K562 (cell line): ENCODE results near the gene TMEM19. TPM values are rescaled to one million over a fixed set of nuclear protein-coding genes. Genes with fewer than 3 reads are reported as not detected.

Source experiments
- ATF6 ChIP-seq: sonication (generic); formaldehyde crosslinking; IDR thresholded peaks from 2 replicates; pipeline ENCODE4 v1.4.0; 2020; ENCODE audit warnings: mild to moderate bottlenecking, missing genetic modification reagents
- CC2D1A ChIP-seq: fragments of 450-650 bp; IDR thresholded peaks from 2 replicates; pipeline ENCODE4 v1.6.1; 2017; ENCODE audit warnings: mild to moderate bottlenecking
- CREM ChIP-seq: IDR thresholded peaks from 2 replicates; pipeline ENCODE4 v1.6.1; 2014; ENCODE audit warnings: antibody characterized with exemption, low read depth
- CSDE1 ChIP-seq, 2 experiments: fragments of 450-650 bp; IDR thresholded peaks; 2 replicates each; pipeline ENCODE4 v1.6.1; 2016; ENCODE audit warnings: mild to moderate bottlenecking in 1 of 2
- E2F4 ChIP-seq: sonication (generic); formaldehyde crosslinking; IDR thresholded peaks from 2 replicates; pipeline ENCODE4 v1.8.0; 2022; ENCODE audit warnings: mild to moderate bottlenecking, low read depth, missing genetic modification reagents
- FOXP1 ChIP-seq: sonication (generic); formaldehyde crosslinking; IDR thresholded peaks from 2 replicates; pipeline ENCODE4 v1.8.0; 2022; ENCODE audit warnings: mild to moderate bottlenecking, missing genetic modification reagents
- FUS ChIP-seq: fragments of 200-400 bp; formaldehyde crosslinking; optimal IDR thresholded peaks from 2 replicates; pipeline ENCODE3; 2017; ENCODE audit warnings: low read depth, low read length
- HDAC2 ChIP-seq: fragments of 450-650 bp; IDR thresholded peaks from 2 replicates; pipeline ENCODE4 v1.6.1; 2016; ENCODE audit warnings: mild to moderate bottlenecking
- HMGXB4 ChIP-seq: sonication (generic); formaldehyde crosslinking; IDR thresholded peaks from 2 replicates; pipeline ENCODE4 v1.8.1; 2023; ENCODE audit warnings: mild to moderate bottlenecking, missing genetic modification reagents
- IRF1 ChIP-seq: sonication (generic); formaldehyde crosslinking; IDR thresholded peaks from 2 replicates; pipeline ENCODE4 v1.8.0; 2022; ENCODE audit warnings: missing genetic modification reagents, mild to moderate bottlenecking, borderline replicate concordance
- KDM1A ChIP-seq, 2 experiments: fragments of 450-650 bp; IDR thresholded peaks; 2 replicates each; pipeline ENCODE4 v1.6.1; 2016; ENCODE audit warnings: mild to moderate bottlenecking in 2 of 2
- MAFK ChIP-seq: IDR thresholded peaks from 2 replicates; pipeline ENCODE4 v1.6.1; 2011; ENCODE audit warnings: low read length, improper control_type of control experiment
- NFYB ChIP-seq: IDR thresholded peaks from 2 replicates; pipeline ENCODE4 v1.6.1; 2011; ENCODE audit warnings: mild to moderate bottlenecking, moderate library complexity; ENCODE audit not compliant: insufficient read length; ENCODE audit errors: extremely low read depth
- NR3C1 ChIP-seq: sonication (generic); formaldehyde crosslinking; IDR thresholded peaks from 2 replicates; pipeline ENCODE4 v1.8.1; 2022; ENCODE audit warnings: missing genetic modification reagents
- PHF8 ChIP-seq: fragments of 200-600 bp; sonication (generic); IDR thresholded peaks from 2 replicates; pipeline ENCODE4 v1.6.1; 2012; ENCODE audit warnings: mixed run types, mild to moderate bottlenecking, inconsistent platforms, low read length, moderate library complexity, borderline replicate concordance
- STAT5A ChIP-seq: IDR thresholded peaks from 2 replicates; pipeline ENCODE4 v1.6.1; 2012; ENCODE audit warnings: low read length, inconsistent platforms, borderline replicate concordance
- ZBTB12 ChIP-seq: fragments of 250-450 bp; sonication (Bioruptor Pico); IDR thresholded peaks from 2 replicates; pipeline ENCODE4 v1.4.0; 2020
- ZNF212 ChIP-seq: fragments of 450-650 bp; formaldehyde crosslinking; IDR thresholded peaks from 2 replicates; pipeline ENCODE4 v1.4.0; 2020; ENCODE audit warnings: mild to moderate bottlenecking
- ZNF511 ChIP-seq: sonication (generic); formaldehyde crosslinking; IDR thresholded peaks from 2 replicates; pipeline ENCODE4 v1.8.0; 2022; ENCODE audit warnings: mild to moderate bottlenecking, missing genetic modification reagents
- polyA plus RNA-seq, 8 experiments: library from polyadenylated mRNA; depleted of rRNA in 4 of 8; stranded (reverse) in 5 of 8; unstranded in 3 of 8; fragments of >200 nt; fragmentation: Nextera tagmentation in 2 of 8; fragmentation: Illumina TruSeq in 1 of 8; extraction: Ambion mirVana in 2 of 8; extraction: Trizol in 1 of 8; gene quantifications; 2 replicates each; pipeline versions ENCODE4 v1.2.1 to v1.2.3, GENCODE V29; 2011 to 2014; ENCODE audit warnings: inconsistent platforms in 1 of 8, missing spikeins in 1 of 8
- total RNA-seq, 7 experiments: library from RNA; depleted of rRNA in 6 of 7; stranded (reverse); fragments of >200 nt in 6 of 7; fragmentation: Illumina TruSeq in 2 of 7; extraction: Trizol in 2 of 7; gene quantifications; 2 replicates each; pipeline versions ENCODE4 v1.2.1 to v1.2.3, GENCODE V29; 2011 to 2021; ENCODE audit warnings: low replicate concordance in 1 of 7

TMEM19 gene
- total and polyA plus RNA-seq, 9 of the 15 experiments (the other 6 are each of a cell fraction or from before 2014, with no cell fraction given): 8.2 to 24.2 (median 17.2) TPM

- no peak for TF ChIP-seq E2F4 (CRISPR knock-in tag)
- TF ChIP-seq ZNF511 (CRISPR knock-in tag): peak; percentile 83
- no peak for TF ChIP-seq NR3C1
- TF ChIP-seq FUS: peak; percentile 76
- TF ChIP-seq STAT5A: no peak
- TF ChIP-seq PHF8: peak; percentile 97
- TF ChIP-seq ZBTB12: 0 out of 2 replicates have a peak, but pooled peaks have one; percentile 10
- 0 out of 2 replicates have a peak, but pooled peaks have one; percentile 30 for TF ChIP-seq IRF1 (CRISPR knock-in tag)
- TF ChIP-seq HMGXB4 (CRISPR knock-in tag): peak; percentile 36; the same call in 1 of the 2 replicates
- peak; percentile 27; the same call in 1 of the 2 replicates for TF ChIP-seq CREM
- TF ChIP-seq ATF6 (CRISPR knock-in tag): 0 out of 2 replicates have a peak, but pooled peaks have one; percentile 39
- TF ChIP-seq NFYB: peak; percentile 75
- no peak for TF ChIP-seq MAFK
- TF ChIP-seq CC2D1A: peak; percentile 46; the same call in 1 of the 2 replicates
- TF ChIP-seq HDAC2: 0 out of 2 replicates have a peak, but pooled peaks have one; percentile 38
- no peak for TF ChIP-seq ZNF212
- TF ChIP-seq KDM1A (IDR thresholded peaks at IDR 0.05): 0 out of 4 replicates have a peak, but pooled peaks of 1 of the 2 experiments have one; percentile 8
- no peak for TF ChIP-seq CSDE1 (IDR thresholded peaks at IDR 0.05)
- TF ChIP-seq FOXP1 (CRISPR knock-in tag): peak; percentile 85; the same call in 1 of the 2 replicates
These were observed at the start of gene TMEM19 (continued) for GRCh38 chr12:71685914-71686657.
